Measurements from ENCODE around the gene ROS1.

GRCh38 chr6:117425431-117426153 is at the start of gene ROS1:
- no peak for TF ChIP-seq CTCF (IDR thresholded peaks at IDR 0.05)
- no peak for TF ChIP-seq EZH2 (IDR thresholded peaks at IDR 0.05)
- no peak for TF ChIP-seq EZH2phosphoT487 (IDR thresholded peaks at IDR 0.05)

Data from neural progenitor cell (in vitro differentiated cells).